ENCODE data around the gene SLC29A3.
A peak's percentile ranks its signal among the peaks of the same experiment; 100 is the strongest.

SLC29A3 gene

DNA sequence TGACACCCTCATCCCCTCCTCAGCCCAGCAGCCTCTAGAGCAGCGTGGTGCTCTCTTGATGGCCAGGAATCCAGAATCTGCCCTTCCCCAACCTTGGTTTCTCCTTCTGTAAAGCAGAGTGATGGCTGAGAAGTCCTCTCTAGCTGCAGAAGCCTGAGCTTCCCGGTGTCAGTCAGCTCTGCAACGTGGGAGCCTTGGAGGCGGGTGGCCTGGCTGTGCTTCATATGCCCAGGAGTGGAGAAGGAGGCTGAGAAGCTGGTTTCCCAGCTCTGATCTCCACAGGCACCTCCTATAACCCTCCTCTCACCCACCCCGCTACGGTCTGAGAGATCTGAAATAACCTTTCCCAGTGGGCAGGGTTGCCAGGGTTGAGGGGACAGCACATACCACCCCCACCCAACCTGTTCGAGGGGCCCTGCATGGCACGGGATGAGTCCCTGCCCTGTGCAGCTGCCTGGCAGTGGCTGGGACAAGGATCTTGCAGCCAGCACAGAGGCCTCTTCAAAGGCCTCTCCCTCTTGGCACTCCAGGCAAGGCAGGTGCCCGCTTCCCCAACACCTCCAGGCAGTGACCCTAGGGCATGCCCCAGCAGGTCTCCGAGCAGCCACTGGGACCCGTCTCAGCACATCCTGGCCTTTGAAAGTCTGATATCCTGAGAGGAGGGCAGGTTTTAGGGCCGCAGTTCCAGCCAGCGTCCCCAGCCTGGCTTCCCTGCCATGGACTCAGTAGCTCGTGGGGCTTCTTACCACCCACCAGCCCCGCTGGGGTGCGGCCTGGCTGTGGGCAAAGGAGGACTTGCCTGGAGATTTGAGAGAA, 18.3 kb upstream of the SLC29A3 start:
- no peak for DNase-seq (ENCODE audit: low read depth)

DNA sequence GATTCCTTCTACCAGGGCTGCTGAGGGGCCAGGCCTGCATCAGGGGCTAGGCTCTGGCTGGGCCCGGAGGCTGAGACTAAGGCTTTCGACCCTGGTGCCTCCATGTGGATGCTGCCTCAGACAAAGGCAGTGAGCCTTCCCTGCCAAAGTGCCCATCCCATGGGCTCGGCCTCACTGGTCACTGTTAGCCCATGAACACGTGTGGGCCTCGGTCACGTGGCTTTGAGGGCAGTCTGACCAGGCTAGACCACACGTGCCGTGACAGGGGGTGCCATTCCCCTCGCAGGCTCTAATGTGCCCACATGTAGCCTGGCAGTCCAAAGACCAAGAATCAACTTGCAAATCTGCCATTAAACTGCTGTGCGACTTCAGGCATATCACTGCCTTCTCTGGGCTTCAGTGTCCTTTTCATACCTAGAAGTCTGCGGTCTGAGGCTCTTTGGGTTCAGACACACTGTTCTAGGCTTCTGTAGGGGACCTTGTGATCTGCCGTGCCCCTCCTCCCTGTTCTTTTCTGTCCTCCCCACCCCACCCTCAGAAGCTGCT, 17.6 kb upstream of the SLC29A3 start:
- DNase-seq (ENCODE audit: low read depth), result no peak

DNA sequence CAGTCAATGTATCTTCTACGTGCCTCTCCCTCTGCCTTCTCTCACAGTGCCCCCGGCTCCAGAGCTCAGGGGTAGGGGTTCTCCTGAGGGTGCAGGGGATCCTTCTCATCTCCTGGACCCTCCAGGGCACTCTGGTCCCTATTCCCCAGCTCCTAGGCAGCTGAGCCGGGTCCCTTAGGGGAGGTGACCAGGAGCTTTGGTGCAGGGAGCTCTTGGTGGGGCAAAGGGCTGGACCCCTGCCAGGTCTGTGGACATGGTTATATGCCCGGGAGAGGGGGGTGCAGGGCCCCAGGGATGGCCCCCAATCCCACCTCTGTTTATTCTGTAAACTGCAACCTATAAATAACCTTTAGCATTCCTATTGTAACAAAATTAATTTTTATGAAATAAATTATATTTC, 16.6 kb upstream of the SLC29A3 start:
- no peak for DNase-seq (ENCODE audit: low read depth)

DNA sequence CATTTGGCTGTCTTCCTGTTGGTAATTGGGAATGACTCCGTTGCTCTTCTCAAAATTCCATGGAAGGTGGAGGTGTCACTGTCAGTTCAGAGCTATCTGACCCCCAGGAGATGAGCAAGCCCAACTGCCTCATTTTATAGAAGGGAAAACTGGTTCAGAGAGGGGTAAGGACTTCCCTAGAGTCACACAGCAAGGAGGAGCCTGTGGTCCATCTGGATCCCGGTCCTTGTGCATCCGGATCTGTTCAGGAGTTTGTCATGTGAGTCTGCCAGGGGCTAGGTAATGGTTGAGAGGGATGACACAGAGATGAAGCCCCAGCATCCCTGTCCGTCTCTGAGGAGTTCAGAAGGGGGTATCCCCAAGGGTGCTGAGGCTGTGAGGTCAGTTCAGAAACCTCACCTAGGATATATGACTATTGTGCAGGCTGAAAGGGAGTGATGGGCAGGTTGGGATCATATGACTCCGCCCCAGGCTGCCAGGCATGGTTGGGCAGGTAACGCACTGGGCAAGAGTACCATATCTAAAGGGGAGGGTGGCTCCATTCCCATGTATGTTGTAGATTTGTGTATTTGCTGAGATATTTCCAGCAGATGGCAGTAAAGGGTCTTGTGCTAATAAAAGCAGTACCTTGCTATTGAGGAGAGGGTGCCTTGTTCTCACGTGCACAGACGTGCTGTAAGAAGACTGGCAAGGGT, 16.0 kb upstream of the SLC29A3 start:
- no peak for DNase-seq (ENCODE audit: low read depth)

DNA sequence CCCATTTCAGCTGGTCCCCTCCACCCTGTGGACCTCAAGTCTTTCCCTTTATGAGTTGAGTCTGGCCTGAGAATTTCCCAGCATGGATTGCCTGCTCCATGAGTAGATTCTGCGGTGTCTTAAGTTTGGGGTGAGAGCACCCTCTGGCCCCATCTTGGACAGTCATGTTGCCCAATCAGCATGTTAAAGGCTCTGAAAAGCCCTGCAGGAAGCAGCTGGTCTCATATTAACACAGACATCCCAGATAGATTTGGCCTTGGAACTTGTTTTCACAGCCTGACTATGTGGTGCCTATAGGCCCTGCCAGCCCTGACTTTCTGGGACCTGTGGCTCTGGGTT, 15.5 kb upstream of the SLC29A3 start:
- no peak for DNase-seq (ENCODE audit: low read depth)

DNA sequence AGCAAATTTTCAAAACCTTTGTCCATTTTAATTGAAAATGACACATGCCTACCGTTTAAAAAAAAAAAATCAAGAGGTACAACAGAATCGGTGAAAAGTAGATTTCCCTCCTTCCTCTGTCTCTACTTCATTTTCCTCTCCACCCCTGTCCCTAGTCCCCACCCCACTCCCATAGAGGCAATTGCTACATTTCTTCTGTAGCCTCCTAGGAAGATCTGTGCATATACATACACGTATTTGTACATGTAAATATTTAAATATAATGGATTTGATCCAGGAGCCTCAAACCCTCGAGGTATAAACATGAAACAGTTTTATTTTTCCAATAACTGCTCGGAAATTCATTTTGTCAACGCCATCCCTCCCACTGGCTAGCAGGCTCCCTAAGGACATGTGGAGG, 14.1 kb upstream of the SLC29A3 start:
- DNase-seq (ENCODE audit: low read depth), result no peak

DNA sequence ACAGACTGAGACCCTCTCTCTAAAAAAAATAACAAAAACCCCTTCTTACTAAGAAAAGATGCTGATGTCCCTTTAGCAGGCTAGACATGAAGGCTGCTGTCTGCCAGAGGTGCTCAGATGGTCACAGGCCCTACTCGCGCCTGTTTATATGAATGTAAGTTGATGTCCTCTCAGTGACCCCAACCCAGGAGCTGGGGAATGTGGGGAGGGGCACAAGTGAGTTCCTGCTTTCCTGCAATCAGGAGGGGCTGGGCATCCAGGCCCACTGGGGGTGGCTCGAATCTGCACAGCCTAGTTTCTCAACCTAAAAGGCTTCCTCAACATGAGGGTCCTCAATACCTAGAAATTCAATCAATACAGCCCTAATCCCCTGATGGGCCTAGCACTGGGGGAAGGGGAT, 12.1 kb upstream of the SLC29A3 start:
- no peak for DNase-seq (ENCODE audit: low read depth)

DNA sequence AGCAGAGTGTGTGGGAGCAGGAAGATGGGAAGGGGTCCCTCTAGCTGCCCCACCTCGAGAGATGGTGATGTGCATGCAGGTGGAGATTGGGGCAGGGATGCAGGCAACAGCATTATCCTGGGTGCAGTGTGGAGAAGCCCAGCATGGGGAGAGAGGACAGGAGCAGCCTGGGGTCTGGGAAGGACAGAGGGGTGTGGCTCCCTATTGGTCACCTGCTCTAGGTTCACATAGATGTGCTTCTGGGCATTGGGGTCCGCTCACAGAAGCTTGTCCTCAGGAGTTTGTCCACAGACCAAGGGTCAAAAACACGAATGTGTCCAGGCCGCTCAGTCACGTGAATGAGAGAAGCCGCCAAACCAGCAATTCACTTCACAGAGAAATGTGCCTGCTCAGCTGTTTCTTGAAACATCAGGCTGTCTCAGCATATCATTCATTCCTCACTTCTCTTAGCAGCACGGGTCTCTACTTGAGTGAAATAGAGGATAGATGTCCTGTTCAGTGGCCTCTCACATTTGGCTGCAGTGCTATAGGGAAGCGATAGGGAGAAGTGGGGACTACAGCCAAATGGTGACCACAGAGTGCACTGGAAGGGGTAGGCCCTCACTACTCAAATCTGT, 11.5 kb upstream of the SLC29A3 start:
- DNase-seq (ENCODE audit: low read depth), result no peak

DNA sequence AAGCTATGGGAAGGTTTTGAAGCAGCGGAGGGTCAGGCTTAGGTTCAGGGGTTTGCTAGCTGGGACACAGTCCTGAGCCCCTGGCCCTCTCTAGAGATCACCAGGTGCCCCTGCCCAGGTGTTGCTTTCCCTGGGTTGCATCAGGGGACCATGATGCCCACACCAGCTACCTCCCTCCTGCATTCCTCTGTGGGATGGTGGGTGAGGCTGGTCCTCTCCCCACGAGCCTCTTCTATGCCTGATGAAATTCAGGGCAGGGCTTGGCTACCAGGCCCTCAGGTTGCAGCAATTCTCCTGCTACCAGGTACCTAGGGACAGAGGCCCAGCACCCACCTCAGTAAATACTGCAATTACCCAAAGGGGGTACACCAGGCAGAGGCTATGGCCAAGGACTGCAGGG, 10.8 kb upstream of the SLC29A3 start:
- DNase-seq (ENCODE audit: low read depth), result no peak

DNA sequence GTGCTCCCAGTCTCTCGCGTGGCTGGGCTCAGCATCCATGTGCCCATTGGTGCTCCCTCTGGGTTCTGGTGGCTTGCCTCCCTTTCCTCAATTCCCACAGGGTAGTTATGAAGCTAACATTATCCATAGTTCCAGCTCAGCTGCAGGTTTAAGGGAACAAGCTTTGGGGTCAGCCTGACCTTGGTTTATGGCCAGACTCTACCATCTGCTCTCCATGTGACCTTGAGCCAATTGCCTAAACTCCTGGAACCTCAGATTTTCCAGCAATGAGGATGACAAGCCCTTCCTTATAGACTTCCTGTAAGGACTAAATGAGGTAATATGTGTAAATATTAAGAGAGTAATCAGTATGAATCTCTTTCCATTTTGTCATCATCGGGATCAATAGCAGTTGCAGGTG, 10.1 kb upstream of the SLC29A3 start:
- no peak for DNase-seq (ENCODE audit: low read depth)

DNA sequence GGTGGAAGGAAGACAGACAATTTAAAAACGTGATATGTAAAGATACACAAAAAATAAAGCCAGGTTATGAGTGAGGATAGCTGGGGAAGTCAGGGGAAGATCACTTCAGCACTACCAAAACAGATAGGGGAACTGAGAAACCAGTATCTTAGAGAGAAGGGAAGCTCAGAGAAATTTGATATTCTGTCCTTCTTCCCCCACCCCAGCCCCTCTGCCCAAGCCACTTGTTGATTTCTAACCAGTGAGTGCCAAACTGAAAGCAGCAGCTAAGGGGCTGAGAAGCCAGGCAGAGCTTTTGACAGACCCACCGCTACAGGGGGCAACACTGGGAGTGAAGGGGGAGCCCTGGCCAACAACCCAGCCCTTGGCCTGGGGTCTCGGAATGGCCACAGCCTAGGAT, 9.1 kb upstream of the SLC29A3 start:
- DNase-seq (ENCODE audit: low read depth), result no peak

DNA sequence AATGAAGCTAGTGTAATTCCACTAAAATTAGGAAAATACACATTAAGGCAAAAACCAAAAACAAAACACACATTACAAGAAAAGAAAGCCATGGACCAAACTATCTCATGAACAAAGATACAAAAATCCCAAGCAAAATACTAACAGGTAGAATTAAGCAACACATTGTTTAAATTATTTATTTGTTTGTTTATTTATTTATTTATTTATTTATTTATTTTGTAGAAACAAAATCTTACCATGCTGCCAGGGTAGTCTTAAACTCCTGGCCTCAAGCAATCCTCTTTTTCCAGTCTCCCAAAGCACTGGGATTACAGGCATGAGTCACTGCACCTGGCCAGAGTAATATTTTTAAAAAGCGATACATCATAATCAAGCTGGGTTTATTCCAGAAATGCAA, 6.8 kb upstream of the SLC29A3 start:
- no peak for DNase-seq (ENCODE audit: low read depth)

DNA sequence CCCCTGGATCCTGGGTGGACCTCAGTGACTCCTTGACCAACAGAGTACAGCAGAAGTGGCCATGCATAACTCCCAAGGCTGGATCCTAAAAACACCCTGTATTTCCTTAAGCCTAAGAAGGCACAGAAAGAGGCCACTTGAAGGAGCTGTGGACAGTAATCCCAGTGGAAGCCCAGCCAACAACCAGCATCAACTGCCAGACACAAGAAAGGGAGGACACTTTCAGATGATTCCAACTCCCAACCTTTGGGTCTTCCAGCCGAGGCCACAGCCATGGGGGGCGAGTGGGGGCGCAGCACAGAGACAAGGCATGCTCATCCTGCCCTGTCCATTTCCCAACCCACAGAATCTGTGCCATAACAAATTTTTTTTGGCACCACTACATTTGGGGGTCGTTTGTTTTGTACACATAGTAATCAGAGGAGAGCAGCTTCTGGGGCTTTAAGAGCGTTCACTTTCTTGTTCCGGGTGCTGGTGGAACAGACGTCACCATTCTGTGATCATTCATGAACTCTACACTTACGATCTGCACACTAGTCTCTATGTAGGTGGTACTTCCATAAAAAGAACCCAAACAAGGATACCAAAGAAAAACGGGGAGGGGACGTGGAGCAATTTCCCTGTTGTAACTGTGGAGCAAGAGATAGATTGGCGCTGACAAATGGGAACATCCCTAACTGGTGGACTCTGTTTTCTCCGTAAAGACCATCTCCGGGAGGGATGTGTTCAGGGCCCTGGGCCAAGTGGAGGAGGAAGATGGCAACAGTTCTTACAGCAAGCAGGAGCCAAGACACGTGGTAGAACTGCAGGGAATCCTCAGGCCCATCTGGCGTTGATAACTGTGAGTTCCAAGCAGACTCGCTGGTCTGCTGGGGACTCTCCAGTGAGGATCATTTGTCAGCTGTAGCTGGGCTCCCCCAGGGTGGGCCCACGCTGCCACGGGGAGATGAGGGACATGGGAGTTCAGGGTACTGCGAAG, 6.0 kb upstream of the SLC29A3 start:
- no peak for DNase-seq (ENCODE audit: low read depth)

DNA sequence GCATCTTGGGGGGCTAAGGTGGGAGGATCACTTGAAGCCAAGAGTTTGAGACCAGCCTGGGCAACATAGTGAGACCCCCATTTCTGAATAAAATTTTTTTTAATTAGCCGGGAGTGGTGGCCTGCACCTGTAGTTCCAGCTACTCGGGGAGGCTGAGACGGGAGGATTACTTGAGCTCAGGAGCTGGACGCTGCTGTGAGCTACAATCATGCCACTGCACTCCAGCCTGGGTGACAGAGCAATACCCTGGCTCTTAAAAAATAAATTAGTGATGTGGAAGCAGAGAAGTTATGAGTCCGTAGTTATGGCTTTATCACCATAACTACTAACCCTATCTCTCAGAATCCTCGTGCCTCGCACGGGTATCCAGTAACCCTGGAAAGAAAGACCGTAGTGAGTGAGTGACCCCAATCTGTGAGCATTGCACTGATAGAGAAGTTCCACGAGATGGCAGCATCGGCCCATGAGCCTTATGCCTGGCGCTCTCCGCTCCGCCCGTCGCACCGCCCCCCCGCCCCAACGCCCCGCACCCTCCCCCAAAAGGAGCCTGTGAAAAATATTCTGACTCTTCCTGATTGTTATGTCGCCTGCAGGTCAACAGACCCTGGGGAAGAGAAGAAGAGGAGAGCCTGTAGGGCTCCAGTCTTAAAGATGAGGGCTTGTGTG, 4.9 kb upstream of the SLC29A3 start:
- DNase-seq (ENCODE audit: low read depth), result peak; percentile 47

DNA sequence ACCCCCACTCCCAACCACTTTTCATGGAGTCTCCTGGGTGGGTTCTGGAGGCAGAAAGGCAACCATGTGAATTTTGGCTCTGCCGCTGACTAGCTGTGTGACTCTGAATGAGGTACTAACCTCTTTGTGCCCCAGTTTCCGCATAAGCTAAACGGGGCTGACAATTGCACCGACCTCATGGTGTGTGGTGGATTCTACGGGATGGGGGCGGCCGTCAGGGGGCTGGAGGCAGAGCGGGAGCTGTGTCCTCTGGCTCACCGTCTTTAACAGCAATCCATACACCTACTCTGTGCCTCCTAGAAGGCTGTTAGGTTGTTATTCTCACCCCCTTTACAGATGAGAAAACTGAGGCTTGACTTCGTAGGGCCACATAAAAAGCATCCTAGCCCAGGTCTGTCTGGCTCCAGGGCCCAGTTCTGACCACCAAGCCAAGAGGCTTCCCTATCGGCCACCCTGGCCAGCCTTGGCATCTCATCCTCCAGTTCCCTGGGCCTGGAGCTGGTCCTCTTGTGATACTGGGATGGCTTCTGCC, 4.3 kb upstream of the SLC29A3 start:
- no peak for DNase-seq (ENCODE audit: low read depth)

DNA sequence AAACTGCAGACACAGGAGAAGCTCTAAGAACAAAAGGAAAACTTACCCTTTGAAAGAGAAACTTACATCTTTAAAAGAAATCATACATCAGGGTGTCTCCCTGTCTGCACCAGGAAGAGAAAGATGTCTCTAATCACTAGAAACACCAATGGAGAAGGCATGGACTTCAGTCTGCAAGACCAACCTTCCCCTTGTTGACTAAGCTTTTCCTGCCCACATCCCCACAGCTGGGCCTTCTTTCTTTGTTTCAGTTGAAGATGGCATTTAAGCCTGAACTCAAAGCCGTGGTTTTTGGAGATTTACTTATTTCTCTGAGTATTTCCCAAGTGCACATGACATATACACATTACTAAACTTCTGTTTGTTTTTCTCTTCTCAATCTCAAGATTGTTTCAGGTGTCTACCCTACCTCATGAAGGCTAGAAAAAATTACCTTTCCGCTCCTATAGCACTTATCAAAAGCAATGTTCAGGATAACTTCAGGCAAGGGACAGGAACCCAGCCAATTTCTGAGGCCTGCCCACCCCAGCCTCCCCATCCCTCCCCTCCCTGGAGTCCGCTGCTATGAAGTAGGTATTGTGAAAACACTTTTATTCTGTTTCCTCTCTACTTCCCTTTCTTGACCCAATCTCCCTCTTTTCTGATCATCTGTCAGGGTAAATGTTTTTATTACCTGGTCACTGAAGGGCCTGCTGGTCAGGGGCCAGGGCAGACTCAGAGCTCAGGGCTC, 2.8 kb upstream of the SLC29A3 start:
- no peak for DNase-seq (ENCODE audit: low read depth)

DNA sequence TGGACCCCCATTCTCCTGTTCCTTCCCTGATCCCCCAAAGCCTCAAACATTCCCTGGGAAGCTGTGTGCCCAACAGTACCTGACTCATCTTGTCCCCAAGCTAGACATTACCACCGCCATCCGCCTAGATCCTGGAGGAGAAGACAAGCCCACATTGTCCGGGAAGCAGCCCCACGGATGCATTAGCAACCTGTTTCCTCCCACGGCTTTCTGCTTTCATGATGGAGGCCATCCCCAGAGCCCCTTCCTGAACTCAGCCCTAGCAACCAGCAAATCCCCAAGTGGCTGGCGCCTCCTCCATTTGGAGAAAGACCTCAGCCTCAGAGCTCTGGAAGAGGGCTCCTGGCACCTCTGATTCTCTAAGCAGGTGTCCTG, 2.3 kb upstream of the SLC29A3 start:
- no peak for DNase-seq (ENCODE audit: low read depth)

DNA sequence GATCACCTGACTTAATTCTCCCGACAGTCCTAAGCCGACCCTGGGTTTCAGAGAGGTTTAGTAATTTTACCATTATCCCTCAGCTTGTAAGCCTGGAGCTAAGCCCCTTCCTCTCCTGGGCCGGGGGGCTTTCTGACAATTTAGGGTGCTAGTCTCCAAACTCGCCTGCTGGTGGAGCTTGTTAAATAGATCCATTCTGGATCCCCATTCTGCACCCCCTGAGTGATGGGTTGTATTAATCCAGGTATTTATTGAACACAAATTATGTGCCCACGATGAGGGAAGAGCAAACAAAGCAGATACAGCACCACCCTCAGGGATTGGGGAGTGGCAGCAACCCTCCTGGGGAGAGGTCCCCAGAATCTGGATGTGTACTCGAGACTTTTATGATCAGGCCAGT, 1.3 kb upstream of the SLC29A3 start:
- DNase-seq (ENCODE audit: low read depth), result no peak

DNA sequence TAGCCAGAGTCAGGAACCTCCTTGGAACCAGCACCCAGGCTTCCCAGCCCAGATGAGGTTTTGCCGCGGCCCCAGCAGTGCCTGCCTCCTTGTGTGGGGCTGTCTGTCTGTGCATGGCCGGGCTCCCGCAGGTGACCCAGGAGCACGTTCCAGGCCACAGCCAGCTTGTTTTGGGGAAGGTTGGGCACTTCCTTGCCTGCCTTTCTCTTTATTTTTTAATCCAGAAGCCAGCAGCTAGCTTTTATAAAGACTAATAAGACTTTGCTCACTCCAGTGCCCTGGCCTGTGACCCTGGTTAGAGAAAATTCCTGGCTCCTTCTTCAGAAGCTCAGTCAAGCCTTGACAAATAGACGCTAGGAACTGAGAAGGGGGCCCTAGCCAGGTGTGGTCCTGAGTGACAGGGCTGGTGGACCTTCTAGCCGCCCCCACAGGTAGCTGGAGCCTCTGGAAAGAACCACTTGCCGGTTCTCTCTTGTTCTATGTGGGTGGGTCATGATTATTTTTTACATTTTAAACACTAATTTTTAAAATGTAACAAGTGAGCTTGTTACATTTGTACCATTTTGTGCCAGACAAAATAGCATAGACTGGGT, 837 bp downstream of the SLC29A3 start:
- peak; percentile 7 for DNase-seq (ENCODE audit: low read depth)

DNA sequence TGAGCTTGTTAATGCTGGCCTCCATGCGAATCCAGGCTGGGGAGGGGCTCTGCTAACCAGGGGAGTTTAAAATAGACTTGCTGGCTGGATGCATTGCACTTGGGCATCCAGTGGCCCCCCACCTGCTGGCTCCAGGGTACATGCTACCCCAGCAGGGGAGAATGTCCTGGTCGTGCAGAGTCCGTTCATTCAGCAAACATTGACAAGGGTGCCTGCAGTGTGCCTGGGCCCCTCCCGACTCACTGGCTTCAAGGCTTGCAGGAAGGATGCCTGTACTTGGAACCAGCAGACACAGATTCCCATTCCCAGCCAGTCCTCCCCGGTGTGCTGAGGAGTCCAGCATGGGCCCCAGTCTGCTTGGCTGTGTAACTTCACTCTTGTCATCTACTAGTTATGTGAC, 1.5 kb downstream of the SLC29A3 start:
- DNase-seq (ENCODE audit: low read depth), result no peak
